ENCODE measurements around the gene FGF23.

The FGF23 gene

GRCh38 chr12:4380332-4380731, 820 bp upstream of the FGF23 start:
- DNase-seq: no peak

- DNase-seq: no peak
Observed at GRCh38 chr12:4378772-4379171, 740 bp downstream of the FGF23 start.

DNA sequence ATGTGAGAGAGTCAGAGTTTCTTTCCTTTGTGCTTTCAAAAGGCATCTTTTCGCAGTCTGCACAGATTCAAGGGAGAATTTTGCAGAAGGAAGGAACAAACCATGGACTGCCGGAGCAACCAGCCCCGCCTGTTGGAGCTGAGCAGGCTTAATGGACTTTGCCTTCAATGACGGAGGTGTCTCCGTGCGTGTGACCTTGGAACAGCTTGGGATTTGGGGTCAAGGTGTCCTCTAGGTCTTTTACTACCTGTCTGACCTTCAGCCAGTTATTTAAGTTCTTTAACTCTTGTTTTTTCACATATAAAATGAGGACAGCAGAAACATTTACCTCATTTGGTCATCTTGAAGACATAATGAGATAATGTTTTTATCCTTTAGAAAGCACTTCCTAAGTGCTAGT, 4.1 kb downstream of the FGF23 start:
- DNase-seq: no peak

DNA sequence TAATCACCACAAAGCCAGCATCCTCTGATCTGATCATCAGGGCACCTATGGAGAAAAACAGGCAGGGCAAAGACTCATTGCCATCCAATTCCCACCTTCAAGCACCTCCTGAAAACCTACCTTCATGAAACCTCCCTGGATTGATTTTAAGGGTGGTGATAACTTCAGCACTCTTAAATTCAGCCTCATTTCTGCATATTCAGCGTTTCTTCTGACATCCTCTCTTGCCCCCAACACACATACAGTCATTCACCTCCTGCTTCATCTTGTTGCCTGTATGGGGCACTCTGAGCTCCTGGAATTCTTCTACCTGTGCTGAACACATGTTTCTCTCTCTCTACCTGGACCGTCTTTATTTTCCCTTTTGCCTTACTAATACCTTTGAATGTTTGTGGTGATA, 6.9 kb downstream of the FGF23 start:
- DNase-seq: no peak

DNA sequence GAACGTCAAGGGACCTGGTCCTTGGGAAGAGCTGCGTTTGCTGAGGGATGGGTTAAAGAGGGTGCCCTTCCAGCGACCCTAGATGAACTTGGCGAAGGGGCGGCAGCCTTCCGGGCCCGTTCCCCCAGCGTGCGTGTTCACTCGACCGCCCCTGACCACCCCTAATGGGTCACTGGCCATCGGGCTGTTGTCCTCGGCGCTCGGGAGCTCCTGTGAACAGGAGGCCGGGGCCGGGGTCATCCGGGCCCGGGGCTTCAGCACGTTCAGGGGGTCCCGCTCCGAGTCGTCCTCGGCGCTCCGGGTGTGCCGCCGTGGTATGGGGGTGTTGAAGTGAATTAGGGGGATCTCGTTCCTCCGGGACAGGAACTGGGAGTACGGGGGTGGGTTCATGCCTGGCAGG, 9.2 kb downstream of the FGF23 start:
- no peak for DNase-seq

DNA sequence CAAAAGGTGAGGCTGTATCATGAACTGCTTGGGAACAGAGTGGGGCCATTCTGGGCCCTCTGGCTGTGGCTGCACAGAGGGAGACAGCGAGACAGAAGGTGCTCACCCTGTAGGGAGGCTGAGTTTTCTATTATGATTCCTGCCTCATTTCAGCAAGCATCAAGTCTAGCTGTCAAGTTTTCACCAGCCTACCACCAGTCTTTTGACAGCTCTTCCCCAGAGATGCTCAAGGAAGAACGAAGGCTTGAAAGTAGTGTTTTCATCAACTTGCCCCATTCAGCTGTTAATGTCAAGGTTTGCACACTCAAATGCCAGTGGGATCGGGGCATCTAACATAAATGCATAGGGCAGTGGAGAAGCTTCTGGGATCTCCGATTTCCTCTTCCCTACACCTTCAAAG, 10.0 kb downstream of the FGF23 start:
- no peak for DNase-seq

- DNase-seq: no peak
Observed at GRCh38 chr12:4366090-4366489, 13.4 kb downstream of the FGF23 start.

GRCh38 chr12:4356041-4356327, 23.5 kb downstream of the FGF23 start:
- DNase-seq: no peak

DNA sequence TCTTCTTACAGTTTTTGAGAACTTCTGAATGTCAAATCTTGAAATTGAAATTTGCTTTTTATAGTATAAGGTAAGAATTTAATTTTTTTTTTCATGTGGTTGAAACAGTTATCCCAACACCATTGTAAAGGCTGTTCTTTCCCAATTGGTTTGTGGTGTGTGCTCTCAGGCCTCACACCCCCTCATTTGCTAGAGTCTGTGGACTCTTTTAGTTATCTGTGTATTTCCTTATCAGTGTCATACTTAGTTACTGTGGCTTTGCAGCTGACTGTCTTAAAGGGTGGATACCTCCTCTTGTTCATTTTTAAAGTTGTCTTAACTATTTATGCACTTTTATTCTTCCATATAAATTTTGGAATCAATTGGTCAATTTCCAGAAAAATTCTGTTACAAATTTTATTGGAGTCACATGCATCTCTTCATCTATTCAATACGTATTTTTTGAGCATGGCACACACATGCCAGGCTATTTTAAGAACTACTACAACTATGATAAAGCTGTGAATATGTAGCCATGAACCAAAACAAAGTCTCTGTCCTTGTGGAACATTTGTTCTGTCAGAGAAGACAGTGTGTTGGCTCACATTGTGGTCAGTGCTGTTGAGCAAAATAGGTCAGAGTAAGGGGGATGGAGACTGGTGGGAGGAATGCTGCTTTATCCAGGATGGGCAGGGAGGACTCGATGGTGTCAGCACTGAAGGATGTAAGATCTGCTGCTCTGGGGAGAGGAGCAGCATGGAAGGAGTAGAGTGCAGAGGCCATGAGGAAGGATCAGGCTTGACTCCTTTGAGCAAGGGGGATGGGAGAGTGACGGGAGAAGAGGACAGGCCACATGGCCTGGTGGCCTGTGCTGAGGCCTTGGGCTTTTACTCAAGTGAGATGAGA, 24.1 kb downstream of the FGF23 start:
- DNase-seq: no peak

GRCh38 chr12:4353785-4354208, 25.7 kb downstream of the FGF23 start:
- DNase-seq: no peak

DNA sequence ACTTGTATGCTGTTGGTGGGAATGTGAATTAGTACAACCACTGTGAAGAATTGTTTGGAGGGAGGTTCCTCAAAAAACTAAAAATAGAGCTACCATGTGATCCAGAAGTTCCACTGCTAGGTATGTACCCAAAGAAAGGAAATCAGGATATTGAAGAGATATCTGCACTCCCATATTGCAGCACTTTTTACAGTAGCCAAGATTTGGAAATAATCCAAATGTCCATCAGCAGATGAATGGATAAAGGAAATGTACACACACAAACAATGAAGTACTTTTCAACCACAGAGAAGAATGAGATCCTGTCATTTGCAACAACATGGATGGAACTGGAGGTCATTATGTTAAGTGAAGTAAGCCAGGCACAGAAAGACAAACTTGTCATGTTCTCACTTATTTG, 32.6 kb downstream of the FGF23 start:
- no peak for DNase-seq

DNA sequence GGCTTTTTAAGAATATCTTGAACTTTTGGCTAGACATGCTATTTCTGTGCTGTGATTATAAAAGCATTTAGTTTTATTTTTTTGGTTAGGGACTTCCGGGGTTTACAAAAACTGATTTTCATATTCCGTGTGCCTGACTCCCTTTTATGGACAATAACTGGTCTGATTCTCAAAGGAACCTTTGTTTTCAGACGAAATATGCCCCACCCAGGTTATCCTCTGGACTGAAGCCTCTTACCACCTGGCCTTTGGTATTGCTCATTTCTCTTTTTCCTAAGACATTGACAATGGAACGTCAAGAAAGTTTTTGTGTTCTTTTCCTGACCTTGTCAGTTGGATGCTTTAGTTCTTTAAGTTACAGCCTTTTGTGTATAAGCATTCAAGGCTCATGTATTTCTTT, 47.7 kb downstream of the FGF23 start:
- DNase-seq: no peak

DNA sequence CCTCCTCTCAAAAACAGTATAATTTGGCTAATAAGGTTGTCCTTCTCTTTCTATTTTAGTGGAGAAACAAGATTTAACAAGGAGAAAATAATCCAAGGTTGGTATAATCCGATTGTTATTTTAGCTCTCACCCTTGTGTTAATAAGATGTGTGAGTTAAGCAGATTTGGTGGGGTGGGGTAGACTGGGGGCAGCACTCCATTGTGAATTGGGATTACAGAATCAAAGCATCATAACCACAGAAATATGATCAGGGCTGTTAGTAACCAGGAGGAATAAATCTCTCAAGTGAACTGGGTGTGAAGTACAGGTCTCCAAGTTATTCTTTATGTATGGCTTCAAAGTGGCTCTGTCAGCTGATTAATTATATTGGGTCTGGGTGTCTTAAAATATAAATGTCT, 48.3 kb downstream of the FGF23 start:
- no peak for DNase-seq

DNA sequence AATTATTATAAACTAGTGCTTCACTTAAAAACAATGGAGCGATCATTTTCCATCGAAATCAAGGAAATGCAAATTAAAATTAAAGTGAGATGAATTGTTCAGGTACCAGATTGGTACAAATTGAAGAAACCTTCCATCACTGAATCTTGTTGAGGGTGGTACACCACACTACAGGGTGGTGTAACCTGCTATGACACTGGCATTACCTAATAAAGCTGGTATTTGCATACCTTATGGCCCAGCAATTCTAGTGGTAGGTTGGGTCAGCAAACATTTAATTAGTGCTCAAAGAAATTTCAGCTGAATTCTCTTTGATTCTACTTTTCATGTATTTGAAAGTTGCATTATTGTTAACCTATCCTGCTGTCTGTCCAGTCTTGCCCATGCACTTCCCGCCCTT, 49.3 kb downstream of the FGF23 start:
- DNase-seq: no peak

DNA sequence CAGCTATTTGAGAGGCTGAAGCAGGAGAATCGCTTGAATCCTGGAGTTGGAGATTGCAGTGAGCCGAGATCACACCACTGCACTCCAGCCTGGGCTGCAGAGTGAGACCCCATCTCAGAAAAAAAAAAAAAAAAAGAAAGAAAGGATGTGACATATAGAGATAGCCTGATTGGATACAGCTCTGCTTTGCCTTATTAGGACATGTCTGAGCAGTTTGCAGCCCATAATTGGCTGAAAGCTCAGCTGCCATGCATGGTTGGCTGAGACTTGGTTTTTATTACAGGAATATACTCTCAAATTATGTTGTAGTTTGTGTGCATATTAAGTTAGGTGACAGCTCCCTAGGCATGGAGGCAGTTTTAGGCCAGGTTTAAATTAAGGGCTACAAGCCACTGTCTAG, 52.2 kb downstream of the FGF23 start:
- DNase-seq: no peak

- DNase-seq: no peak
Observed at GRCh38 chr12:4325966-4326365, 53.5 kb downstream of the FGF23 start.

DNA sequence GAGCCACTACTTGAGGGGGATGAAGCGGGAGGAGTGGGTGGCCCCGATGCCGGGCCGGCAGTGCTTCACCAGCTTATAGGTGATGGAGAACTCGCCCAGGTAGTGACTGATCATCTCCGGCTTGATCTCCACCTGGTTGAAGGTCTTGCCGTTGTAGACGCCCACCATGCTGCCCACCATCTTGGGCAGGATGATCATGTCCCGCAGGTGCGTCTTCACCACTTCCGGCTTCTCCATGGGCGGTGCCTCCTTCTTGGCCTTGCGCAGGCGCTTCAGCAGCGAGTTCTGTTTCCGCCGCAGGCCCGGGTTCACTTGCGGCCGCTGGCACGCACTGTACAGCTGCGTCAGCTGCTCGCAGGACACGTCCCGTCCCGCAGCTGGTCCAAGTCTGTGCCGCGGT, 55.1 kb downstream of the FGF23 start:
- no peak for DNase-seq

- no peak for DNase-seq
Observed at GRCh38 chr12:4323396-4323795, 56.1 kb downstream of the FGF23 start.

DNA sequence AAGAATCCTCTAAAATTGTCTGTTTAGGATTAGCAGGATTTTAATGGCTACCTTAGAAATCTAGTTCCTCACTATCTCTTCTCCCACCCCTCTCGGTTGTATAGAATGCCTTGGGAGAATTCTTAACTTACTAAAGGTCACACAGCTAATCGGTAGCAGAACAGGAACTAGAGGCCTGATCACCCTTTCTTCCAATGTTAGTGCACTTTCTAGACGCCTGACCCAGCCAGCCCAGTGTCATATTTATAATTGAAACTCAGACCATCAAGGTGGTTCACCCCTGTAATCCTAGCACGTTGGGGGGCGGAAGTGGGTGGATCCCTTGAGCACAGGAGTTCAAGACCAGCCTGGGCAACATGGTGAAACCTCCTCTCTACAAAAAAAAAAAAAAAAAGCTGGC, 56.8 kb downstream of the FGF23 start:
- no peak for DNase-seq

DNA sequence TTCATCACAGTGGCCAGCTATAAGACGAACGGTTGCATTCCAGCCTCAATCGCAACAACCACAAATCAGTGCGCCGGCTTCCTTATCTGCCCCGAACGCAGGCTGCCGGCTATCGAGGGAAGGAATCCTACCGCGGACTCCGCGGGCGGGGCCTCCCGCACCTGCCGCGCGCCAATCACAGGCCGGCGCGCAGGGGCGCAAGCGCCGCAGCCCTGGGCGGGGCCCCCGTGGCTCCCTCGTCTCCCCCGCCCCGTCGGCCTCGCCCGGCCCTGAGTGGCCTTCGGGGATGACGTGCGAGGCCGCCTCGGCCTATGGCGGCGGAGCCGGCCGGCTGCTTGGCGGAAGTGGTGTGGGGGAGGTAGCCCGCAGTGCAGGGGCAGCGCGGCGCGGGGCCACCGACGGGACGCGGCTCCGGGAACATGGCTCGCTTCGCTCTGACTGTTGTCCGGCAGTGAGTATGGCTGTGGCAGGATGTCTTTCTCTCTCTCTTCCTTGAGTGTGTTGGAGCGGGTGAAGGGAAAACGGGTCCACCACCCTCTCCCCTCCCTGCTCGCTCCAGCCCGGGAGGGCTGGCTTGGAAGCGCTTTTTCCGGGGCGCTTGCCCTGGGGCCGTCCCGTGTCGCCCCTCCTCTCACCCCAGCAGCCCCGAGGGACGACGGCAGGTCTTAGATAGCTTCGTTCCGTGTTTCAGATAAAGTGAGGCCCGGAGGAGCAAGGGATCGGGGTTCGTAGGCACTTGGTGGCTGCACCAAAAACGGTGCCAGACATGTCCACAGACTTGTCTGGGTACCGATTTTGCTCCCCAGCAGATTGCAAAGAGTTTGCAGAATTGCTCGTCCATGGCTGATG, 58.4 kb downstream of the FGF23 start, which contains the start of gene TIGAR:
Gene TIGAR (plus strand): TSS at position 361 of the 849 bp plus-strand sequence. CDS start 59 bp downstream, at position 420.
- DNase-seq: peak; percentile 44

GRCh38 chr12:4320497-4320852, 59.0 kb downstream of the FGF23 start:
- no peak for DNase-seq

Measured in NCI-H1436 treated with DMSO at 0.1 percent for 48 hours (cell line).